ENCODE measurements around the gene TBPL1. TPM values are rescaled to one million over a fixed set of nuclear protein-coding genes. Genes with fewer than 3 reads are reported as not detected.

Gene TBPL1
- total and polyA plus RNA-seq, 9 of the 15 experiments (the other 6 are each of a cell fraction or from before 2014, with no cell fraction given): 78.1 to 152 (median 107) TPM

DNA sequence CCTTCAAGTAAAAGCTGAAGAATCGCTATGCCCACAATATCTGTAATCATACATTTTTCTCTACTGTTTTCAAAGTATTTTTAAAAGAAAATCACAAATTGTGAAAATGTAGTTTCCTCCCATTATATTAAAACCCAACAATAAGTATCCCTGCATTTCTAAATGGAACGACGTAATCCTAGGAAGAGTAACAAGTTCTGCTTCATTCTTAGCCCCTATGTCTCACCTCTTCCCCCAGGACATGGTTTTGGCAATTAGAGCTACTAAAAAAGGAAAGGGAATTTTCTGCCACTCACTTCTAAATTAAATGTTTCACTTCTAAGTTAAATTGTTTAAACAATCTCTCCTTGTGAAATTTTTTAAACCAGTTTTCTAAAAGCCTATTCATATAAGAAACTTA, 47.4 kb downstream of the TBPL1 start:
- Histone ChIP-seq H3K4me3 (no peak overlapping the region), H3K4me1 (replicated peaks in 1 of 2; ENCODE audit: control insufficient read depth in 2 of 2, insufficient read depth in 2 of 2, low read length in 2 of 2) (peaks cover 0 to 3% of the 10 kb centered on the region in 2 experiments; a peak in 1 of 5 replicates), H2AFZ (ENCODE audit: low read depth, low read length) (no peak overlapping the region), H4K20me1 (replicated peaks; ENCODE audit: control insufficient read depth, insufficient read depth, low read length) (no peaks in the 10 kb centered on the region), H3K27ac (ENCODE audit: extremely low read depth, low read depth, low read length) (no peak overlapping the region), H3K9ac (ENCODE audit: insufficient read depth in 1 of 2, low read depth in 2 of 2, low read length in 2 of 2) (no peak overlapping the region), H3K27me3 (ENCODE audit: control insufficient read depth in 2 of 2, insufficient read depth in 2 of 2, low read length in 2 of 2) (no peaks in the 10 kb centered on the region), H3K9me3 (replicated peaks; ENCODE audit: control insufficient read depth, insufficient read depth, low read depth, low read length) (no peaks in the 10 kb centered on the region), H3K79me2 (ENCODE audit: control insufficient read depth, insufficient read depth, low read length) (no peaks in the 10 kb centered on the region), H3K9me1 (ENCODE audit: control insufficient read depth, insufficient read depth, low read length) (no peaks in the 10 kb centered on the region), H3K36me3 (ENCODE audit: control insufficient read depth, insufficient read depth, low read length) (no peaks in the 10 kb centered on the region), H3K4me2 (ENCODE audit: insufficient read depth, low read length) (no peak overlapping the region)
- WGBS (ENCODE audit: insufficient coverage, low coverage, missing lambda C conversion rate): 50% methylated on average over 3 of the region's 3 CpGs
- ChIA-PET POLR2A (interaction anchor here (0.7 to 6.6 kb wide), 3 partner anchors 10 to 17 kb away, joined by 3 to 58 read pairs (median 6); no protein-coding TSS in a partner anchor), CTCF (ENCODE audit: low intra/inter-chr PET ratio) (no interaction called here)
- in situ Hi-C loops (cut with MboI) (no loop called here), intact Hi-C loops (cut with micrococcal nuclease) (no loop called here)
- ATAC-seq: no peak
- no TSS peak for BruUV-seq (replicated peaks)
- no peak for FAIRE-seq
- no peak for DNase-seq (ENCODE audit: extremely low read depth in 1 of 4, low spot score in 3 of 4)
- TF ChIP-seq ZNF311 (CRISPR knock-in tag; IDR thresholded peaks at IDR 0.05) (no peak), SREBF1 (IDR thresholded peaks at IDR 0.05; ENCODE audit: borderline replicate concordance, low read depth, low read length) (no peak), ZNF146 (CRISPR knock-in tag; IDR thresholded peaks at IDR 0.05; ENCODE audit: unreplicated experiment) (no peak), TCFL5 (CRISPR knock-in tag; conservative IDR thresholded peaks at IDR 0.05) (no peak), RBM39 (optimal IDR thresholded peaks at IDR 0.05; ENCODE audit: low read depth, low read length) (no peak), MEF2A (IDR thresholded peaks at IDR 0.05; ENCODE audit: control insufficient read depth, low read depth, low read length) (no peak), PHB2 (IDR thresholded peaks at IDR 0.05; ENCODE audit: low read depth) (no peak), PURB (CRISPR knock-in tag; IDR thresholded peaks at IDR 0.05; ENCODE audit: low read depth) (no peak), ZNF134 (CRISPR knock-in tag; conservative IDR thresholded peaks at IDR 0.05) (no peak), ARHGAP35 (IDR thresholded peaks at IDR 0.05; ENCODE audit: partially characterized antibody) (no peak), ARNT (IDR thresholded peaks at IDR 0.05) (no peak), DACH1 (IDR thresholded peaks at IDR 0.05; ENCODE audit: partially characterized antibody) (no peak), ZNF764 (CRISPR knock-in tag; IDR thresholded peaks at IDR 0.05; ENCODE audit: low read depth) (no peak)
- TF ChIP-seq, protein P1, sequence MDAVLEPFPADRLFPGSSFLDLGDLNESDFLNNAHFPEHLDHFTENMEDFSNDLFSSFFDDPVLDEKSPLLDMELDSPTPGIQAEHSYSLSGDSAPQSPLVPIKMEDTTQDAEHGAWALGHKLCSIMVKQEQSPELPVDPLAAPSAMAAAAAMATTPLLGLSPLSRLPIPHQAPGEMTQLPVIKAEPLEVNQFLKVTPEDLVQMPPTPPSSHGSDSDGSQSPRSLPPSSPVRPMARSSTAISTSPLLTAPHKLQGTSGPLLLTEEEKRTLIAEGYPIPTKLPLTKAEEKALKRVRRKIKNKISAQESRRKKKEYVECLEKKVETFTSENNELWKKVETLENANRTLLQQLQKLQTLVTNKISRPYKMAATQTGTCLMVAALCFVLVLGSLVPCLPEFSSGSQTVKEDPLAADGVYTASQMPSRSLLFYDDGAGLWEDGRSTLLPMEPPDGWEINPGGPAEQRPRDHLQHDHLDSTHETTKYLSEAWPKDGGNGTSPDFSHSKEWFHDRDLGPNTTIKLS (IDR thresholded peaks at IDR 0.05; ENCODE audit: borderline replicate concordance, low read depth): no peak
- TF ChIP-seq, protein P2, sequence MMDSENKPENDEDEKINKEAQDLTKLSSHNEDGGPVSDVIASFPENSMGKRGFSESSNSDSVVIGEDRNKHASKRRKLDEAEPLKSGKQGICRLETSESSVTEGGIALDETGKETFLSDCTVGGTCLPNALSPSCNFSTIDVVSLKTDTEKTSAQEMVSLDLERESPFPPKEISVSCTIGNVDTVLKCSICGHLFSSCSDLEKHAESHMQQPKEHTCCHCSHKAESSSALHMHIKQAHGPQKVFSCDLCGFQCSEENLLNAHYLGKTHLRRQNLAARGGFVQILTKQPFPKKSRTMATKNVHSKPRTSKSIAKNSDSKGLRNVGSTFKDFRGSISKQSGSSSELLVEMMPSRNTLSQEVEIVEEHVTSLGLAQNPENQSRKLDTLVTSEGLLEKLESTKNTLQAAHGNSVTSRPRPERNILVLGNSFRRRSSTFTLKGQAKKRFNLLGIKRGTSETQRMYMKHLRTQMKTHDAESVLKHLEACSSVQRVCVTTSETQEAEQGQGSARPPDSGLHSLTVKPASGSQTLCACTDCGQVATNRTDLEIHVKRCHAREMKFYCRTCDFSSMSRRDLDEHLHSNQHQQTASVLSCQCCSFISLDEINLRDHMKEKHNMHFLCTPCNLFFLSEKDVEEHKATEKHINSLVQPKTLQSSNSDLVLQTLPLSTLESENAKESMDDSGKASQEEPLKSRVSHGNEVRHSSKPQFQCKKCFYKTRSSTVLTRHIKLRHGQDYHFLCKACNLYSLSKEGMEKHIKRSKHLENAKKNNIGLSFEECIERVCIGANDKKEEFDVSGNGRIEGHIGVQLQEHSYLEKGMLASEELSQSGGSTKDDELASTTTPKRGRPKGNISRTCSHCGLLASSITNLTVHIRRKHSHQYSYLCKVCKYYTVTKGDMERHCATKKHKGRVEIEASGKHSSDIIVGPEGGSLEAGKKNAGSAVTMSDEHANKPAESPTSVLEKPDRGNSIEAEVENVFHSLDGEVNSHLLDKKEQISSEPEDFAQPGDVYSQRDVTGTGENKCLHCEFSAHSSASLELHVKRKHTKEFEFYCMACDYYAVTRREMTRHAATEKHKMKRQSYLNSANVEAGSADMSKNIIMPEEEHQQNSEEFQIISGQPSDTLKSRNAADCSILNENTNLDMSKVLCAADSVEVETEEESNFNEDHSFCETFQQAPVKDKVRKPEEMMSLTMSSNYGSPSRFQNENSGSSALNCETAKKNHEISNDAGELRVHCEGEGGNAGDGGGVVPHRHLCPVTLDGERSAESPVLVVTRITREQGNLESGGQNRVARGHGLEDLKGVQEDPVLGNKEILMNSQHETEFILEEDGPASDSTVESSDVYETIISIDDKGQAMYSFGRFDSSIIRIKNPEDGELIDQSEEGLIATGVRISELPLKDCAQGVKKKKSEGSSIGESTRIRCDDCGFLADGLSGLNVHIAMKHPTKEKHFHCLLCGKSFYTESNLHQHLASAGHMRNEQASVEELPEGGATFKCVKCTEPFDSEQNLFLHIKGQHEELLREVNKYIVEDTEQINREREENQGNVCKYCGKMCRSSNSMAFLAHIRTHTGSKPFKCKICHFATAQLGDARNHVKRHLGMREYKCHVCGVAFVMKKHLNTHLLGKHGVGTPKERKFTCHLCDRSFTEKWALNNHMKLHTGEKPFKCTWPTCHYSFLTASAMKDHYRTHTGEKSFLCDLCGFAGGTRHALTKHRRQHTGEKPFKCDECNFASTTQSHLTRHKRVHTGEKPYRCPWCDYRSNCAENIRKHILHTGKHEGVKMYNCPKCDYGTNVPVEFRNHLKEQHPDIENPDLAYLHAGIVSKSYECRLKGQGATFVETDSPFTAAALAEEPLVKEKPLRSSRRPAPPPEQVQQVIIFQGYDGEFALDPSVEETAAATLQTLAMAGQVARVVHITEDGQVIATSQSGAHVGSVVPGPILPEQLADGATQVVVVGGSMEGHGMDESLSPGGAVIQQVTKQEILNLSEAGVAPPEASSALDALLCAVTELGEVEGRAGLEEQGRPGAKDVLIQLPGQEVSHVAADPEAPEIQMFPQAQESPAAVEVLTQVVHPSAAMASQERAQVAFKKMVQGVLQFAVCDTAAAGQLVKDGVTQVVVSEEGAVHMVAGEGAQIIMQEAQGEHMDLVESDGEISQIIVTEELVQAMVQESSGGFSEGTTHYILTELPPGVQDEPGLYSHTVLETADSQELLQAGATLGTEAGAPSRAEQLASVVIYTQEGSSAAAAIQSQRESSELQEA (IDR thresholded peaks at IDR 0.05; ENCODE audit: low read depth): no peak

All from K562 (cell line).